ENCODE results near the gene MT1F.
"Not testable (repeated sequence)": the region's sequence is repeated elsewhere in the genome, so short reads cannot be mapped to it uniquely, and the experiment has no call there.

MT1F gene

DNA sequence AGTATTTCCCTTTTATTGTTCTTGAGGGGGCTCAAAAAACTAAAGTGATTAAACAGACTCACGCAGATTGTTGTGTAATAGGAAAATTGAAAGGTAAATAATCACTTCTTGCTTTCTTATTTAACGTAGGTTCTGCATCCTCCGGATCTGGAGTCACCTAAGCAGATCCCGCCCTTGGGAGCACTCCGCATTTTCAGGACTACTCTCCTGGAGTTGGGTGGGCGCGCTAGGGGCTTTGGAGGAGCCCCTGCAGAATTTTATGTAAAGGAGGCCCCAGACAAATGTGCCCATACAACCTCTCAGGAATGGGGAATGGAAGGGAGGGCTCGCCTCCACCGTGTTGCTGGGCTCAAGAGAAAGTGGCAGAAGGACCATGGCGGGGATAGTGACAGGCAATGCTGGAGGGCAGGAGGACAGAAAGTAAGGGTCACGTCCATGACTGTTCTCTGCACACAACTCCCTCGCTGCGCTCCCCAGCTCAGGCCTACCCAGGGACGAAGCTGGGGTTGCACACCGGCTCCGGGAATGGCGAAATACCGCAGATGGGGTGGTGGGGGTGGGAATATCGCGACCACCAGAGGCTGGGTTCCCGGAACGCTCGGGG, 41.0 kb upstream of the MT1F start:
- H3K4me1 ChIP-seq (ENCODE audit: control insufficient read depth, insufficient read depth, low read length), result peaks cover 22% of the 10 kb centered on the region
- H3K4me3 ChIP-seq (ENCODE audit: low read depth, low read length), result peak overlapping the region; percentile 73
- no peak overlapping the region for H3K27ac ChIP-seq (ENCODE audit: low read depth, low read length)
- no peaks in the 10 kb centered on the region for H3K36me3 ChIP-seq (ENCODE audit: control insufficient read depth, insufficient read depth, low read length)
- peaks cover 65% of the 10 kb centered on the region for H3K27me3 ChIP-seq (ENCODE audit: control insufficient read depth, insufficient read depth, low read length)
- peak overlapping the region; percentile 53 for H3K9ac ChIP-seq (ENCODE audit: low read length)
- no peaks in the 10 kb centered on the region for H3K9me3 ChIP-seq (ENCODE audit: control insufficient read depth, insufficient read depth, low read depth, low read length)

DNA sequence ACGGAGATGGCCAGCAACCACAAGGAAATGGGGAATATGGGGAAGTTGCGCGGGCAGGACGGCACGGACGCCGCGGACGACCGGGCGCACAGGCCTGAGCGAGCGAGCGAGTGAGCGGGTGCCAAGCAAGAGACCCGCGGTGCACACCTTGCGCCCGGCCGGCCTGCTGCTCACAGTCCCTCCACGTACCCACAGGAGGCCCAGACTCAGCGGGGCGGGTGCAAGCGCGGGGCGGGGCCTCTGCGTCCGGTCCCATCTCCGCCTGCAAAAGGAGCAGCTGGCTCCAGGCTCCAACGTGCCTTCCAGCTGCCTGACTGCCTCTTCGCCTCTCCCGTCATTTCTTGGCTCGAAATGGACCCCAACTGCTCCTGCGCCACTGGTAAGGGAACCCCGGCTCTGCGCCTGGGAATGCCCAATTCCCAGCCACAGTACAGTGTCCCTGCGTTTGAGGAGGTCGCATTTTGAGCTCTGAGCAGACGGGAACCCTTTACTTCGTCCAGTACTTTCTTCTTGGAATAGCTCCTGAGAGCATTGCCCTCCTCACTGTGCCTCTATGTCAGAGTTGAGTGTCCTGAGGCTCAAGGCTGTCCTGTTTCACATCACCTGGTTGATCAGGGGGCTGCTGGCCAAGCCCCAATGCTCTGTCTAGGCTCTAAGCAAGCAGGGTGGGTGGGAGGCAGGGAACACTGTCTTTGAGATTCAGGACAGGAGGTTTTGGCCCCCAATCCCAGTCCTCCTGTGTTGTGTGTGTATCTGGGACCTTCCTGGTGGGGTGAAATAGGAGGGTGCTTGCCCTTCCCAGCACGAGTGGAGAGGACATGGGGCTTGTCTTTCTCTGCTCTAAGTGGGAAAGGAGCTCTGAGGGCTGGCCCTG, 40.3 kb upstream of the MT1F start:
- Histone ChIP-seq H3K27me3 (ENCODE audit: control insufficient read depth, insufficient read depth, low read length) (peaks cover 64% of the 10 kb centered on the region), H3K9me3 (ENCODE audit: control insufficient read depth, insufficient read depth, low read depth, low read length) (no peaks in the 10 kb centered on the region), H3K4me1 (ENCODE audit: control insufficient read depth, insufficient read depth, low read length) (peaks cover 27% of the 10 kb centered on the region), H3K4me3 (ENCODE audit: low read depth, low read length) (peak overlapping the region; percentile 73), H3K27ac (ENCODE audit: low read depth, low read length) (no peak overlapping the region), H3K9ac (ENCODE audit: low read length) (peak overlapping the region; percentile 53), H3K36me3 (ENCODE audit: control insufficient read depth, insufficient read depth, low read length) (no peaks in the 10 kb centered on the region)

DNA sequence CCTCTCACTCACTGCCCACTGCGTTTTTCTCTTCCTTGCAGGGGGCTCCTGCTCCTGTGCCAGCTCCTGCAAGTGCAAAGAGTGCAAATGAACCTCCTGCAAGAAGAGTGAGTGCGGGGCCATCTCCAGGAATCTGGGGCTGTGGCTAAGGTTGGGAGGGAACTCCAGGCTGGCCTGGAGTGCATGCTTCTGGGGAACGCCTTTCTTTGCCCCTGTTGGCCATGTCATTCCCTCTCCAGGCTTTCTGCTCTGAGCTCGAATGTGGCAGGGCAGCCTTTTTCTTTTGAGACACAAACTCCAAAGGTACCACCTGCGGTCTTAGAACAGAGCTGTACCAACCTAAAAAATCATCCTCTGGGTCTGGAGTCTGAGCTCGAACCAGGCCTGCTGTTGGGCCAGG, 39.6 kb upstream of the MT1F start:
- H3K27me3 ChIP-seq (ENCODE audit: control insufficient read depth, insufficient read depth, low read length), result peaks cover 71% of the 10 kb centered on the region

DNA sequence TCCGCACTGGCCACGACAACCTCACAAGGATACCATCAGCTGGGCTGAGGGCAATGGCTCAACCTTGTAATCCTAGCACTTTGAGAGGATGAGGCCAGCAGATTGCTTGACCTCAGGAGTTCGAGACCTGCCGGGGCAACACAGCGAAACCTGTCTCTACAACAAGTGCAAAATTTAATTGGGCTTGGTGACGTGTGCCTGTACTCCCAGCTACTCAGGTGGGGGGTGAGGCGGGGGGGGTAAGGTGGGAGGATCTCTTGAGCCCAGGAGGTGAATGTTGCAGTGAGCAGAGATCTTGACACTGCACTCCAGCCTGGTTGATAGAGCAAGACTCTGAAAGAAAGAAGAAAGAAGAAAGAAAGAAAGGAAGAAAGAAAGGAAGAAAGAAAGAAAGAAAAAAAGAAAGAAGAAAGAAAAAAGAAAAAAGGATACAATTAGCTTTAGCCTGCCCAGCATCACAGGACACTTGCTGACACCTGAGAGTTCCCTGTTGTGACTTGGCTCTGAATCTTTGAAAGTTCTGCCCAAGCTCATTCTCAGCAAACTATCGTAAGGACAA, 37.3 kb upstream of the MT1F start:
- no peaks in the 10 kb centered on the region for H3K36me3 ChIP-seq (ENCODE audit: control insufficient read depth, insufficient read depth, low read length)
- no peak overlapping the region for H3K9ac ChIP-seq (ENCODE audit: low read length)
- no peak overlapping the region for H3K4me3 ChIP-seq (ENCODE audit: low read depth, low read length)
- peaks cover 4% of the 10 kb centered on the region; the same call in 1 of the 2 replicates for H3K9me3 ChIP-seq (ENCODE audit: control insufficient read depth, insufficient read depth, low read depth, low read length)
- no peak overlapping the region for H3K27ac ChIP-seq (ENCODE audit: low read depth, low read length)
- peaks cover 76% of the 10 kb centered on the region for H3K27me3 ChIP-seq (ENCODE audit: control insufficient read depth, insufficient read depth, low read length)
- peaks cover 31% of the 10 kb centered on the region for H3K4me1 ChIP-seq (ENCODE audit: control insufficient read depth, insufficient read depth, low read length)

More for the DNA sequence above, 39.6 kb upstream of the MT1F start:
- Histone ChIP-seq H3K9ac (ENCODE audit: low read length) (no peak overlapping the region), H3K27ac (ENCODE audit: low read depth, low read length) (no peak overlapping the region), H3K4me1 (ENCODE audit: control insufficient read depth, insufficient read depth, low read length) (peaks cover 28% of the 10 kb centered on the region), H3K36me3 (ENCODE audit: control insufficient read depth, insufficient read depth, low read length) (no peaks in the 10 kb centered on the region), H3K9me3 (ENCODE audit: control insufficient read depth, insufficient read depth, low read depth, low read length) (peaks cover 1% of the 10 kb centered on the region; the same call in 1 of the 2 replicates), H3K4me3 (ENCODE audit: low read depth, low read length) (no peak overlapping the region)

DNA sequence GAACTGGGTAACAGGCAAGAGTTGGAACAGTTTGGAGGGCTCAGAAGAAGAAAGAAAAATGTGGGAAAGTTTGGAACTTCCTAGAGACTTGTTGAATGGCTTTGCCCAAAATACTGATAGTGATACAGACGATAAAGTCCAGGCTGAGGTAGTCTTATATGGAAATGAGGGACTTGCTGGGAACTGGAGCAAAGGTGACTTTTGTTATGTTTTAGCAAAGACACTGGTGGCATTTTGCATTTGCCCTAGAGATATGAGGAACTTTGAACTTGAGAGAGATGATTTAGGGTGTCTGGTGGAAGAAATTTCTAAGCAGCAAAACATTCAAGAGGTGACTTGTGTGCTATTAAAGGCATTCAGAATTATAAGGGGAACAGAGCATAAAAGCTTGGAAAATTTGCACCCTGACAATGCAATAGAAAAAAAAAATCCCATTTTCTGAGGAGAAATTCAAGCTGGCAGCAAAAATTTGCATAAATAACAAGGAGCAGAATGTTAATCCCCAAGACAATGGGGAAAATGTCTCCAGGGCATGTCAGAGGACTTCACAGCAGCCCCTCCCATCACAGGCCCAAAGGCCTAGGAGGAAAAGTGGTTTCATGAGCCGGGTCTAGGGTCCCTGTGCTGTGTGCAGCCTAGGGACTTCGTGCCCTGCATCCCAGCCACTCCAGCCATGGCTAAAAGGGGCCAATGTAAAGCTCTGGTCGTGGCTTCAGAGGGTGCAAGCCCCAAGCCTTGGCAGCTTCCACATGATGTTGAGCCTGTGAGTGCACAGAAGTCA, 35.9 kb upstream of the MT1F start:
- not testable (repeated sequence) for H3K9me3 ChIP-seq (ENCODE audit: control insufficient read depth, insufficient read depth, low read depth, low read length); H3K36me3 ChIP-seq (ENCODE audit: control insufficient read depth, insufficient read depth, low read length); H3K27ac ChIP-seq (ENCODE audit: low read depth, low read length); H3K9ac ChIP-seq (ENCODE audit: low read length); H3K4me3 ChIP-seq (ENCODE audit: low read depth, low read length)
- Histone ChIP-seq H3K27me3 (ENCODE audit: control insufficient read depth, insufficient read depth, low read length) (peaks cover 81% of the 10 kb centered on the region), H3K4me1 (ENCODE audit: control insufficient read depth, insufficient read depth, low read length) (peaks cover 41% of the 10 kb centered on the region)

DNA sequence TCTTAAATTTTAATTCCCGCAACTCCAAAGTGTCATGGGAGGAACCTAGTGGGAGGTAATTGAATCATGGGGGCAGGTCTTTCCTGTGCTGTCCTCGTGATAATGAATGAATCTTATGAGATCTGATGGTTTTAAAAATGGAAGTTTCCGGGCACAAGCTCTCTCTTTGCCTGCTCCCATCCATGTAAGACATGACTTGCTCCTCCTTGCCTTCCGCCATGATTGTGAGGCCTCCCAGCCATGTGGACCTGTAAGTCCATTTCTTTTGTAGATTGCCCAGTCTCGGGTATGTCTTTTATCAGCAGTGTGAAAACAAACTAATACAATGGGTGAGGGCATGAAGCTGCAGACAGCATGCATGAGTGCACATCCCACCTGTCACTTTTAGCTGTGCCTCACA, 34.6 kb upstream of the MT1F start:
- not testable (repeated sequence) for H3K9ac ChIP-seq (ENCODE audit: low read length); H3K36me3 ChIP-seq (ENCODE audit: control insufficient read depth, insufficient read depth, low read length); H3K9me3 ChIP-seq (ENCODE audit: control insufficient read depth, insufficient read depth, low read depth, low read length); H3K27ac ChIP-seq (ENCODE audit: low read depth, low read length); H3K4me3 ChIP-seq (ENCODE audit: low read depth, low read length)
- peaks cover 76% of the 10 kb centered on the region for H3K27me3 ChIP-seq (ENCODE audit: control insufficient read depth, insufficient read depth, low read length)
- H3K4me1 ChIP-seq (ENCODE audit: control insufficient read depth, insufficient read depth, low read length), result peaks cover 36% of the 10 kb centered on the region

DNA sequence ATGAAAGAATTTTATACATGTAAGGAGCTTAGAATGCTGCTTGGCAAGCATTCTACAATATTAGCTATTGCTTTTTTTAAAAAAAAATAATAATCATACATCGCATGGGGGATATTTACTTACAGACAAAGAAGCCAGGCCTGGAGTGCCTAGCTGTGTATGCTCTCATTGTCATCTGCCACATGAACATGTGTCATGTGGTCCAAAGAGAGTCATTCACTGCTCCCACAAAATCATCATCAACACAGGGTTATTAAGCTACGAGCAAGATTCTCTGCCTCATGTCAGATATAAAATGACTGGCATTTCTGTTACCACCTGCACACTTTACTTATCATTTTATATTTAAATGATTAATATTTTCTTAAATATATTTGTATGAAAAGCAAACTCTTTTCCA, 34.1 kb upstream of the MT1F start:
- H3K9ac ChIP-seq (ENCODE audit: low read length), result no peak overlapping the region
- peaks cover 33% of the 10 kb centered on the region for H3K4me1 ChIP-seq (ENCODE audit: control insufficient read depth, insufficient read depth, low read length)
- peaks cover 4% of the 10 kb centered on the region; the same call in 1 of the 2 replicates for H3K9me3 ChIP-seq (ENCODE audit: control insufficient read depth, insufficient read depth, low read depth, low read length)
- peaks cover 76% of the 10 kb centered on the region for H3K27me3 ChIP-seq (ENCODE audit: control insufficient read depth, insufficient read depth, low read length)
- H3K4me3 ChIP-seq (ENCODE audit: low read depth, low read length), result no peak overlapping the region
- no peaks in the 10 kb centered on the region for H3K36me3 ChIP-seq (ENCODE audit: control insufficient read depth, insufficient read depth, low read length)
- no peak overlapping the region for H3K27ac ChIP-seq (ENCODE audit: low read depth, low read length)

DNA sequence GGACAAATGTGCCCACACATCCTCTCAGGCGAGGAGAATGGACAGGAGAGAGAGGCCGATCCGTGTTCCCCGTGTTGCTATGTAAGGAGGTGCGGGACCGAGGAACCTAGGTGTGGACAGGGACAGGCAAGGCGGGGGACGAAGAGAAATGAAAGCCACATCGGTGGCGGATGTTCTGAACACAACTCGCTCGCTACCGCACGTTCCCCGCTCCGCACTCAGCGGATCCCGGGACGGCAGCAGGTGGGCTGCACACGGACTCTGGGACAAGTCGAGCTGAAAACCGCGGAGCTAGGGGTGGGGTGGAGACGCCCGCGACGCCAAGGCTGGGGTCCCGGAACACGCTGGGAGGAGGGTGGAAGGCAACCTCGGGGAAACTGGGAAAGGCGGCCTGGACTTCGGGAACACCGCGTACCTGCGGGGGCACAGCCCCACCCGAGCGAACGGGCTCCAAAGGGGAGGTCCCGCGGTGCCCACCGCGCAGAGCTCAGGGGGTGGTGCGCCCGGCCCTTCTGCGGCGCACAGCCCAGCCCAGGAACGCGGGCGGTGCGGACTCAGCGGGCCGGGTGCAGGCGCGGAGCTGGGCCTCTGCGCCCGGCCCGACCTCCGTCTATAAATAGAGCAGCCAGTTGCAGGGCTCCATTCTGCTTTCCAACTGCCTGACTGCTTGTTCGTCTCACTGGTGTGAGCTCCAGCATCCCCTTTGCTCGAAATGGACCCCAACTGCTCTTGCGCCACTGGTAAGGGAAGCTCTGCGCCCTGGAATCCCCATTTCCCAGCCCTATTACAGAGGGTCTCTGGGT, 32.4 kb upstream of the MT1F start, which contains the start of gene MT1E:
TSS of gene MT1E (plus strand) at position 642 of the 803 bp plus-strand sequence. CDS start at position 713, 71 bp downstream.
- peak within 1 kb of the TSS; percentile 68 for H3K4me3 ChIP-seq (ENCODE audit: low read depth, low read length)
- H3K9ac ChIP-seq (ENCODE audit: low read length), result peak within 1 kb of the TSS; percentile 60
- peaks cover 4% of the 10 kb centered on the region; the same call in 1 of the 2 replicates for H3K9me3 ChIP-seq (ENCODE audit: control insufficient read depth, insufficient read depth, low read depth, low read length)
- no peak within 1 kb of the TSS for H3K27ac ChIP-seq (ENCODE audit: low read depth, low read length)
- H3K36me3 ChIP-seq (ENCODE audit: control insufficient read depth, insufficient read depth, low read length), result no peaks in the 10 kb centered on the region
- peaks cover 33% of the 10 kb centered on the region for H3K4me1 ChIP-seq (ENCODE audit: control insufficient read depth, insufficient read depth, low read length)
- peaks cover 76% of the 10 kb centered on the region for H3K27me3 ChIP-seq (ENCODE audit: control insufficient read depth, insufficient read depth, low read length)

DNA sequence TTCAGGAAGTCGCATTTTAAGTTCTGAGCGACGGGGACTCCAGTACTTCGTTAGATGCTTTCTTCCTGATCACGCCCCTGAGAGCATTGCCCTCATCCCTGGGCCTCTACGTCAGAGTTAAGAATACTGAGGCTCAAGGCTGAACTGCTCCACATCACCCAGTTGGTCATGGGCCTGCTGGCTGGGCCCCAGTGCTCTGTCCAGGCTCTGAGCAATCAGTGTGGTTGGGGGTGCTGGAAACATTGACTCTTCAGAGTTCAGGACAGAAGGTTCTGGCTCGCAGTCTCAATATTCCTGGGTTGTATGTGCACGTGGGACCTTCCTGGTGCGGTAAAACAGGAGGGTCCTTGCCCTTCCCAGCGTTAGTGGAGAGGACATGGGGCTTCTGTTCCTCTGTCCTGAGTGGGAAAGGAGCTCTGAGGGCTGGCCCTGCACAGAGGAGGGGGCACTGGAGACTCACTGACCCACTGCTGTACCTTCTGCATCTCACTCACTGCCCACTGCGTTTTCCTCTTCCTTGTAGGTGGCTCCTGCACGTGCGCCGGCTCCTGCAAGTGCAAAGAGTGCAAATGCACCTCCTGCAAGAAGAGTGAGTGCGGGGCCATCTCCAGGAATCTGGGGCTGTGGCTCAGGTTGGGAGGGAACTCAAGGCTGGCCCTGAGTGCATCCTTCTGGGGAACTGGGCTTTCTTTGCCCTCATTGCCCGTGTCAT, 31.7 kb upstream of the MT1F start:
- Histone ChIP-seq H3K27me3 (ENCODE audit: control insufficient read depth, insufficient read depth, low read length) (peaks cover 83% of the 10 kb centered on the region), H3K4me3 (ENCODE audit: low read depth, low read length) (peak overlapping the region; percentile 68), H3K9me3 (ENCODE audit: control insufficient read depth, insufficient read depth, low read depth, low read length) (peaks cover 4% of the 10 kb centered on the region; the same call in 1 of the 2 replicates), H3K27ac (ENCODE audit: low read depth, low read length) (no peak overlapping the region), H3K4me1 (ENCODE audit: control insufficient read depth, insufficient read depth, low read length) (peaks cover 33% of the 10 kb centered on the region), H3K9ac (ENCODE audit: low read length) (peak overlapping the region; percentile 41), H3K36me3 (ENCODE audit: control insufficient read depth, insufficient read depth, low read length) (no peaks in the 10 kb centered on the region)

Data from HUES6 (cell line).